Stomach (tissue), 4 donors: Measurements from ENCODE around the gene SLMAP.

Experiments
- CTCF ChIP-seq, 7 experiments: fragments of 450-650 bp in 4 of 7; fragments of 200-600 bp in 3 of 7; sonication (generic) in 3 of 7; IDR thresholded peaks; one replicate each; pipeline ENCODE4 v1.5.1; 2016 to 2019; ENCODE audit warnings: antibody characterized with exemption in 7 of 7, control low read depth in 2 of 7, mild to moderate bottlenecking in 1 of 7
- EP300 ChIP-seq: sonication (generic); formaldehyde crosslinking; IDR thresholded peaks from one replicate; pipeline ENCODE4 v1.6.1; 2017; ENCODE audit warnings: antibody characterized with exemption
- POLR2A ChIP-seq, 4 donors: fragments of 450-650 bp; IDR thresholded peaks; one replicate each; pipeline ENCODE4 v1.6.1; 2016; ENCODE audit warnings: antibody characterized with exemption in 4 of 4, control low read depth in 2 of 4, mild to moderate bottlenecking in 1 of 4, moderate library complexity in 1 of 4
- POLR2AphosphoS5 ChIP-seq, 3 donors: sonication (generic); formaldehyde crosslinking; IDR thresholded peaks; one replicate each; pipeline ENCODE4 v1.6.1; 2016; ENCODE audit warnings: antibody characterized with exemption in 3 of 3

DNA sequence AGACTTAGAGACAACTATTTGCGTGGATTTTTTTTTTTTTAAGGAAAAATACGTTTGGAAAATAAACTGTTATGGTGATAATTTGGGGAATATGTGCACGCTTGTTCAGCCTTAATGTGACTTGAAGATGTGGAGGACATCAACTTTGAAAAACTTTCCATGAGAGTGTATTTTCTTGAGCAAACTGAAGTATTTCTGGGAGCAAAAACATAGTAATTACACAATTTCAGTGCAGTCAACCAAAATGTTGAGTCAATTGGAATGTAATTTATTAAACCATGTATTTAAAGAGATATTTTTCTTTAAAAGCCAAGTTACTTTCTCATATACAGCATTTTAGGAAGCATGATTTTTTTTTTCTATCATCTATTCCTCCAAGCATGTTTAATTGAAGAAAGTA, 171.8 kb downstream of the SLMAP start:
- no peak for TF ChIP-seq CTCF (IDR thresholded peaks at IDR 0.05)
- no peak for TF ChIP-seq POLR2A (IDR thresholded peaks at IDR 0.05)
- TF ChIP-seq EP300 = no peak
- TF ChIP-seq POLR2AphosphoS5 (IDR thresholded peaks at IDR 0.05) = no peak
